ENCODE measurements around the gene GSC2.
"Not testable (repeated sequence)": the region's sequence is repeated elsewhere in the genome, so short reads cannot be mapped to it uniquely, and the experiment has no call there.

GSC2 gene

GRCh38 chr22:19178065-19178656, 28.1 kb upstream of the GSC2 start:
- DNase-seq (ENCODE audit: low spot score): peak; percentile 37

GRCh38 chr22:19177164-19178064, 27.3 kb upstream of the GSC2 start:
- no peak for DNase-seq (ENCODE audit: low spot score)

DNA sequence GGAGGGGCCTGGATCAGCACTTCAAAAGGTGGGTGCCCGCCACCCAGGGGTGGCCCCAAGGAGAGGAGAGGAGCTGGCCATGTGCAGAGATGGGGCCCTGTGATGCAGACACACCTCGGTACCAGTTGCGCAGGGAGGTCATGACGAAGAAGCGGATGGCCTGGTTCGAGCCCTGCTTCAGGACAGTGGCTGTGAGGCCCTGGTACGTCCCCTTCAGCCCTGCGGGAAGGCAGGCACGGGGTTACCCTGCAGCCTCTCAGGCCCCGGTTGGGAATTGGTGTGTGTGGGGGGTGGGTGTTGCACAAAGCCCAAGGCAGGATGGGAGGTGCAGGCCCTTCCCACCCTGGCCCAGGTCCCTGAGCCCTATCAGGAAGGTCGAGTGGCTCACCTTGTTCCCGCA, 26.6 kb upstream of the GSC2 start:
- no peak for DNase-seq (ENCODE audit: low spot score)

GRCh38 chr22:19176175-19176643, 26.1 kb upstream of the GSC2 start:
- DNase-seq (ENCODE audit: low spot score): no peak

GRCh38 chr22:19175602-19176174, 25.6 kb upstream of the GSC2 start:
- DNase-seq (ENCODE audit: low spot score): no peak

DNA sequence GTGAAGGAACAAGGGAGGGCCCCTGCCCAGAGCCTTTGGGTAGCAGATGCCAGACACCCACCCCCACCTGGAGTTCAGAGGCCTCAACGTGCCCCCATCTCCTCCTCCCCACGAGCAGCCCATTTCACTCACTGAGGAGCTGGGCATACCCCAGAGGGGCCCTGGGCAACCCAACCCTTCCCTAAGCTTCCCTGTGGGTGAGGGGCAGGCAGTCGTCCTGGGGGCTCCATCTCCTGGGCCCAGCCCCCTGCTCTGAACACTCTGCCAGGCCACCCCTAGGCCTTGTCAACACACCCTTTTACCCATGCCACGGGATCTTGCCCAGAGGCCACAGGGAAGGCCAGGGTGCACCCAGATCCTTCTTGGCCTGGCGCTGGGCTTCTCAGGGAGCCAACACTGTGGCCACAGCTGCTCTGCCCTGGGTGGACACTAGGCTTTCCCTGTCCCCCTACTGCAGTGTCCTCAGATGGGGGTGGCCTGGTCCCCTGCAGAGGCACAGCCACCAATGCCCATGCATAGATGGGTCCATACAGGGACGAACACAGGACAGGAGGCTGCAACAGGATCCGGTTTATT, 25.0 kb upstream of the GSC2 start:
- no peak for DNase-seq (ENCODE audit: low spot score)

GRCh38 chr22:19174106-19175025, 24.3 kb upstream of the GSC2 start:
- no peak for DNase-seq (ENCODE audit: low spot score)

DNA sequence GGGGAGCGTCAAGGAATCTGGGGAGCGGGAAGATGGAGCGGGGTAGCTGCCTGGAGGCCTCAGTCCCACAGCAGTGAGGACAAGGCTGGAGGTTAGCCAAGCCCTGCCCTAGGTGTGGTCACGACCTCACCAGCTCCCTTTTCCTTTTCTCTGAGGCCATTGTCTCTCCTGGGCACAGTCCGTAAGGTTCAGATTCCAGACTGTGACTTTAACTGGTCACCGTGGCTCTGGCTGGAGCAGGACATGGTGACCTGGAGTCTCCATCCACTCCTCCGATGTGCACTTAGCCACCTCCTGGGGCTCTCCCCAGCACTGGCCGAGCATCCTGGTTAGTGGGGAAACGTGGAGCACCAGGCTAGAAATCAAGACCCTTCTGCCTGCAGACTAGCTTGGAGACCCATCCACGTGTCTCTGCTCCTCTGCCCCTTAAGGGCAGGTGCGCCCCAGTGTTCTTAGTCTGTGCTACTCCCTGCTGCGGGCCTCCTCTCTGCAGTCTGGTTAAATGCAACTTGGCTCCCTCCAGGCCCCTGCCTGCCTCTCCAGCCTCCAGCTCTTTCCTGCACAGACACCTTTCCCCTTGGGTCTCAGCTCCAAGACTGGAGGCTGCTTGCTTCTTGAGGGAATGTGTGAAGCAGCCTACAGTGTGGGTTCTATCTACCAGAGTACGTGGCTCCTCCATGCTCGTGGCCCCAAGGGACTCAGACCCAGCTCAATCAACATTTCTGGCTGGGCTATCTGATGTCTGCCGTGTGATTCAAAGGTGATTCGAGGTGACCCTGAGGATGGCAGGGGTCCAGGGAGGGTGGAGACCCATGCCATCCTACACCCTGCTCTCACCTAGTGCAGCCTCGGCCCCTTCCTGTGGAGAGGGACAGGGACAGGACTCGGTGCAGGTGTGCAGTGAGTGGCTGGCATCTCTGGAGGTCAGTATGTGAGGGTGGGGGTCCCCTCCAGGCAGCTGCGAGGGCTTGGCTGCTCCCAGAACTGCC, 23.2 kb upstream of the GSC2 start:
- DNase-seq (ENCODE audit: low spot score): no peak

GRCh38 chr22:19172213-19173046, 22.3 kb upstream of the GSC2 start:
- no peak for DNase-seq (ENCODE audit: low spot score)

- DNase-seq (ENCODE audit: low spot score): no peak
These were observed 19.8 kb upstream of the GSC2 start for GRCh38 chr22:19169947-19170318.

DNA sequence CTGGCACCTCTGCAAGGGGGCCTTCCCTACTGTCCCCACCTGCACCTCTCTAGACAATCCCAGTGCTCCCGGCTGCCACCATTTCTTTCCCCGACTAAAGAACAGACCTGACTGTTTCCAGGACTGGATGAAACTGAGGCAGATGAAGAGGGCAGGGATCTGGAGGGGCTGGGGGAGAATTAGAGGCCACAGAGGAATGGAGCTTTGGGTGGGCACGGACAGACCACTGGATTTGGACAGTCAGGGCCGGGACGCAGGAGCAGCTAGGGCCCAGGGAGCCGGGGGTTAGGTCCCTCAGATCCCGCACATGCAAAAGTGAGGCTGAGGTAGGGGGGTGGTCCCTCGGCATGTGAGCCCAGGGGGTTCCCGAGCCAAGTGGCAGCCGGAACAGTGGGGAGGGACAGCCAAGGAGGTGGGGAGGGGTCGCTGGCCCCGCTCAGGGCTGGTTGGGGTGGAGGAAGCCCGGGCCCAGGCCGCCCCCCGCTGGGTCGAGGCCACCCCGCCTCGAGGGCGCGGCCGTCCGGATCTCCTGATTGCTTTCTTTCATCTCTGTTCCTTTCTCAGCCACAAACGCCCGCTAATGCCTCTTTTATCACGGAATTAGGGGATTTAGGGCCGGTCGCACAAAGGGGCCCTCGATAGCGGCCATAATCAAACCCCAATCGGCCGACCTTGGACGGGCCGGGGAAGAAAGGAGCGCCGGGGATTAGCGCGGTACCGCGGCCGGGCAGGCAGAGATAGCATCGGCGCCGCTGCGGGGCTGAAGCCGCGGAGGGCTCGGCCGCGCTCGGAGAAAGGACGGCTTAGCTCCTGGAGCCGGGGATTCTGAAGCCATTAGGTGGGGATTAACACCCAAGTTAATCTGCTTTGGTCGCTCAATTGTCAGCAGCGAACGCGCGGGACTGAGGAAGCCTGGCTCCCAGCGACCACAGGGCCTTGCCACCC, 19.2 kb upstream of the GSC2 start:
- no peak for DNase-seq (ENCODE audit: low spot score)

DNA sequence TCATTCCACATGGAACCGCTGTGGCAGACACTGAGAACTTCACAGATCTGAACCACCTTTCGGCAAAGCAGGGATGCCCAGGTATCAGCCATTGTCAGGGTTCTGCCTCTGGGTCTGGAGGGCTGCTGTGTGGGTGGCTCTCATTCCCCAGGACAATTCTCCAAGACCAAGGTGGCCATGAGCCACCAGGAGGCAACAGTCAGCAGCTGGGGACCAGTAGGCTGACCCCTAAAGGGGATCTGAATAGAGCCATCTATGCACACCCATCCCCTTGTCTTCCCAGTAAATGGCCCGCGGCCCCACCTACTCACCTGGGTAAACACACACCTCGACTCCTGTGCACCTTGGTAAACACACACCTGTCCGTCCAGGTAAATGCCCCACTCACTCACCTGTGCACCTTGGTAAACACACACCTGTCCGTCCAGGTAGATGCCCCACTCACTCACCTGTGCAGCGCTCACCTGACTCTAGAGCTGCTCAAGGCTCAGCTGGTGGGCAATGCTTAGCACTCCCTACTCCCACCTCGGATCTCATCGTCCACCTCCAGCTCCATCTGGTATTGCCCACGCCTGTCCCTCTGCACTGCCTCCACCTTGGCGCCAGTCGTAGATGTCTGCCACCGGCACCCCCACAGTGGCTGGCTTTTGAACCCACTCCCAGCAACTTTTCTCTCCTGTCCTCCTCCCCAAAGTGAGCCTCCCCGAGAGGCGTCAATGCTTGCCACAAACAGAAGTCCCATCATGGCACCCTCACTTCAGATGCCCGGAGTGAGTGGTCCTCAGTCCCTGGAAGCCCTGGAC, 18.2 kb upstream of the GSC2 start:
- DNase-seq (ENCODE audit: low spot score): no peak

DNA sequence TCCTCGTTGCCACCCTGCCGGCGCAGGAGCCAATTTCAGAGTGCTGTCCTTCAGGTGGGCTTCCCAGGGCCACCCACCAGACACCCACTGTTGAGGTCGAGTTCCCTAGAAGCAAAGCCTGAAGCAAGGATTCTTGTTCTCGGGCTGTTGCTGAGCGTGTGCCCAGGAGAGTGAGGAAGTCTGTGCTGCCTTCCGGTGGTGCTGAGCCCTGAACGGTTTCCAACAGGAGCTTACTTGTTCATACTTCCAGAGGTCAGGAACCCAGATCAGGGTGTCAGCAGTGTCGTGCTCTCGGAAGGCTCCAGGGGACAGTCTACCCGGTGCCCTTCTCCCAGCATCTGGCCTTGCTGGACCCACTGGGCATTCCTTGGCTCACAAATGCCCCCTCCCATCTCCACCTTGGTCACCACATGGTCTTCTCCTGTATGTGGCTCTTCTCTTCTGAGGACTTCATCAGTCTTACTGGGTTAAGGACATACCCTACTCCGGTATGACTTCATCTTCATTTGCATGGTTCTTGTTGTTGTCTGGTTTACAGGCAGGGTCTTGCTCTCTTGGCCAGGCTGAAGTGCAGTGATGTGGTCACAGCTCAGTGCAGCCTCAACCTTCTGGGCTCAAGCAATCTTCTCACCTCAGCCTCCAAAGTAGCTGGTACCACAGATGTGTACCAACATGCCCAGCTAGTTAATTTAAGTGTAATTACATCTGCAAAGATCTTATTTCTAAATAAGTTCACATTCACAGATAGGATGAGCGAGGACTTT, 17.2 kb upstream of the GSC2 start:
- DNase-seq (ENCODE audit: low spot score): no peak

DNA sequence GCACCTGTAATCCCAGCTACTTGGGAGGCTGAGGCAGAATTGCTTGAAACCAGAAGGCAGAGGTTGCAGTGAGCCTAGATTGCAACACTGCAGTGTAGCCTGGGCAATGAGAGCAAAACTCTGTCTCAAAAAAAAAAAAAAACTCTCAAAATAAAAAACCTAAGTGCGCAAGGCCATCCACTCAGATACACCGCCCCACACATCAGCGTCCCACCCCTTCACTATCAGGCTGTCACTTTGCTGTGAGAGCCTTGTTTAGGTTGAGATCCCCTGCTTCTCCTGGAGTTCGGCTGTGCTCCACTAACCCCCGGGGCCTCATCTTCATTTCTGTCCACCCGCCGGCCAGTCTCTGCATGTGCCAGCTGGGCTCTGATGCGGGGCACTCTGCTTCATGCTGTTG, 16.3 kb upstream of the GSC2 start:
- DNase-seq (ENCODE audit: low spot score): no peak

DNA sequence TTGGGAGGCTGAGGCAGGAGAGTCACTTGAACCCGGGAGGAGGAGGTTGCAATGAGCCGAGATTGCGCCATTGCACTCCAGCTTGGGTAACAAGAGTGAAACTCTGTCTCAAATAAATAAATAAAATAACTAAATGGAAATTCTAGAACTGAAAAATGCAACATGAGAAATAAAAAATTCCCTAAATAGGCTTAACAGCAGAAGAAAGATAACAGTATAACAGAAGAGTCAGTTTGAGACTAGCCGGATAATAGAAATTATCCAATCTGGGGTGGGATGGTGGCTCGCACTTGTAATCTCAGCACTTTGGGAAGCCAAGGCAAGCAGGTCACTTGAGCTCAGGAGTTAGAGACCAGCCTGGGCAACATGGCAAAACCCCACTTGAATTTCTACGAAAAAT, 14.3 kb upstream of the GSC2 start:
- no peak for DNase-seq (ENCODE audit: low spot score)

GRCh38 chr22:19158649-19159048, 8.6 kb upstream of the GSC2 start:
- DNase-seq (ENCODE audit: low spot score): not testable (repeated sequence)

DNA sequence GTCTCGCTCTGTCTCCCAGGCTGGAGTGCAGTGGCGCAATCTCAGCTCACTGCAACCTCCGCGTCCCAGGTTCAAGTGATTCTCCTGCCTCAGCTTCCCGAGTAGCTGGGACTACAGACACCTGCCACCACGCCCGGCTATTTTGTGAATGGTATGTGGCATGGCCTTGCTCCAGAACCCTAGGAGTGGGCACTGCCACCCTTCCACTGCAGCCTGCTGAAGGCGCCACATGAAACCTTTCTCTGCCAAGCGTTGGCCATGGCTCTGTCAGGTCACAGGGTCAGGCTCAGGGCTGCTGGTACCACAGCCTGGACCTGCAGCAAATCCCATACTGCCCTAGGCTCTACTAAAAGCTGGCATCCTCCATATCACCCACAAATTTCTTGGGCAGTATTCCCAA, 6.0 kb upstream of the GSC2 start:
- DNase-seq (ENCODE audit: low spot score): not testable (repeated sequence)
